HepG2 (cell line): ENCODE measurements around the gene CNNM4. TPM values are rescaled to one million over a fixed set of nuclear protein-coding genes. Genes with fewer than 3 reads are reported as not detected.

Source experiments
- AKNA ChIP-seq: sonication (generic); formaldehyde crosslinking; IDR thresholded peaks from 2 replicates; pipeline ENCODE4 v1.4.0; 2020; ENCODE audit warnings: missing genetic modification reagents, borderline replicate concordance
- ATF1 ChIP-seq: IDR thresholded peaks from 2 replicates; pipeline ENCODE4 v1.6.1; 2016; ENCODE audit warnings: mild to moderate bottlenecking, control low read depth
- GTF2F1 ChIP-seq: fragments of 150-350 bp; IDR thresholded peaks from 2 replicates; pipeline ENCODE4 v1.6.1; 2014; ENCODE audit warnings: low read length
- HBP1 ChIP-seq: IDR thresholded peaks from 2 replicates; pipeline ENCODE4 v1.6.1; 2016; ENCODE audit warnings: low read depth, control low read depth
- HOMEZ ChIP-seq: IDR thresholded peaks from 2 replicates; pipeline ENCODE4 v1.6.1; 2016; ENCODE audit warnings: low read depth
- IKZF5 ChIP-seq: IDR thresholded peaks from 2 replicates; pipeline ENCODE4 v1.6.1; 2018; ENCODE audit warnings: missing genetic modification reagents, mild to moderate bottlenecking, missing compliant biosample characterization
- RNF2 ChIP-seq: fragments of 450-650 bp; conservative IDR thresholded peaks from 2 replicates; pipeline ENCODE4 v1.6.1; 2016; ENCODE audit warnings: low read depth
- SOX13 ChIP-seq, 3 experiments: fragments of 450-650 bp in 1 of 3; sonication (generic) in 1 of 3; formaldehyde crosslinking in 1 of 3; IDR thresholded peaks in 2 of 3; conservative IDR thresholded peaks in 1 of 3; 2 replicates each; pipeline versions ENCODE4 v1.5.0 to v1.6.1; 2016 to 2020; ENCODE audit warnings: antibody characterized with exemption in 1 of 3, mild to moderate bottlenecking in 1 of 3, missing compliant biosample characterization in 1 of 3, missing genetic modification reagents in 1 of 3, moderate library complexity in 1 of 3
- TAF1 ChIP-seq: sonication (generic); formaldehyde crosslinking; IDR thresholded peaks from 2 replicates; pipeline ENCODE4 v1.4.0; 2020; ENCODE audit warnings: missing genetic modification reagents
- ZBTB46 ChIP-seq: sonication (generic); formaldehyde crosslinking; IDR thresholded peaks from 2 replicates; pipeline ENCODE4 v1.4.0; 2020; ENCODE audit warnings: mild to moderate bottlenecking, missing genetic modification reagents, borderline replicate concordance
- polyA plus RNA-seq, 8 experiments: library from polyadenylated mRNA; depleted of rRNA in 3 of 8; stranded (reverse) in 7 of 8; unstranded in 1 of 8; fragments of >200 nt; fragmentation: Illumina TruSeq in 4 of 8; extraction: Trizol in 4 of 8; gene quantifications; 2 replicates each; pipeline versions ENCODE4 v1.2.1 to v1.2.3, GENCODE V29; 2011 to 2016; ENCODE audit warnings: low read depth in 4 of 8, missing spikeins in 1 of 8, mixed read lengths in 1 of 8; ENCODE audit not compliant: insufficient read depth in 1 of 8
- total RNA-seq, 5 experiments: library from RNA; depleted of rRNA; stranded (reverse); fragments of >200 nt; fragmentation: Illumina TruSeq; extraction: Trizol; gene quantifications; 2 replicates each; pipeline ENCODE4 v1.2.3, GENCODE V29; 2016; ENCODE audit warnings: low read depth in 1 of 5
- TF ChIP-seq, protein P1 (sequence below): sonication (generic); formaldehyde crosslinking; IDR thresholded peaks from 2 replicates; pipeline ENCODE4 v1.8.0; 2022; ENCODE audit warnings: mild to moderate bottlenecking, missing genetic modification reagents; ENCODE audit not compliant: insufficient replicate concordance
- TF ChIP-seq, protein P2 (sequence below): sonication (generic); formaldehyde crosslinking; IDR thresholded peaks from 2 replicates; pipeline ENCODE4 v1.5.0; 2020; ENCODE audit warnings: missing genetic modification reagents

CNNM4 gene
- total and polyA plus RNA-seq, 2 of the 13 experiments (the other 11 are each of a cell fraction or from before 2014, with no cell fraction given): 5.9 to 8.4 TPM

- TF ChIP-seq GTF2F1 (no peak), IKZF5 (CRISPR knock-in tag) (no peak), TAF1 (CRISPR knock-in tag) (no peak), HBP1 (no peak; the same call in 1 of the 2 replicates), ZBTB46 (CRISPR knock-in tag) (no peak), RNF2 (peak; percentile 73), SOX13 (IDR thresholded peaks at IDR 0.05) (no peak; the same call in 1 of the 2 replicates), SOX13 (CRISPR knock-in tag; conservative IDR thresholded peaks at IDR 0.05 in 1 of 2, IDR thresholded peaks at IDR 0.05 in 1 of 2) (no peak), ATF1 (CRISPR knock-in tag) (no peak), AKNA (CRISPR knock-in tag) (no peak), HOMEZ (CRISPR knock-in tag) (no peak)
- TF ChIP-seq, protein P1, sequence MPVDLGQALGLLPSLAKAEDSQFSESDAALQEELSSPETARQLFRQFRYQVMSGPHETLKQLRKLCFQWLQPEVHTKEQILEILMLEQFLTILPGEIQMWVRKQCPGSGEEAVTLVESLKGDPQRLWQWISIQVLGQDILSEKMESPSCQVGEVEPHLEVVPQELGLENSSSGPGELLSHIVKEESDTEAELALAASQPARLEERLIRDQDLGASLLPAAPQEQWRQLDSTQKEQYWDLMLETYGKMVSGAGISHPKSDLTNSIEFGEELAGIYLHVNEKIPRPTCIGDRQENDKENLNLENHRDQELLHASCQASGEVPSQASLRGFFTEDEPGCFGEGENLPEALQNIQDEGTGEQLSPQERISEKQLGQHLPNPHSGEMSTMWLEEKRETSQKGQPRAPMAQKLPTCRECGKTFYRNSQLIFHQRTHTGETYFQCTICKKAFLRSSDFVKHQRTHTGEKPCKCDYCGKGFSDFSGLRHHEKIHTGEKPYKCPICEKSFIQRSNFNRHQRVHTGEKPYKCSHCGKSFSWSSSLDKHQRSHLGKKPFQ (CRISPR knock-in tag): no peak
- TF ChIP-seq, protein P2, sequence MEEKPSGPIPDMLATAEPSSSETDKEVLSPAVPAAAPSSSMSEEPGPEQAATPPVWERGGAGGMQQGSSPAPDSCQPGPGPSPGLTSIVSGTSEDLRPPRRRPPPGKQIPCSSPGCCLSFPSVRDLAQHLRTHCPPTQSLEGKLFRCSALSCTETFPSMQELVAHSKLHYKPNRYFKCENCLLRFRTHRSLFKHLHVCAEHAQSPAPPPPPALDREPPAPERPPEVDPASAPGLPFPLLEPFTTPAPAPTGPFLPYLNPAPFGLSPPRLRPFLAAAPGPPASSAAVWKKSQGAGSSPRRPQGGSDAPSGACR (CRISPR knock-in tag): no peak
Measured at GRCh38 chr2:96760036-96760985, at the start of gene CNNM4 (continued).
